HCT116 (cell line): ENCODE results near the gene RPS6KA2. TPM values are rescaled to one million over a fixed set of nuclear protein-coding genes. Genes with fewer than 3 reads are reported as not detected.

ENCODE experiments used
- ATAC-seq: fragments of 200-7000 bp; cut with Tn5 transposase; 2 replicates; pipeline ENCODE4 v1.9.1; 2020; ENCODE audit warnings: mild to moderate bottlenecking, moderate library complexity
- BruUV-seq: library from RNA; stranded (reverse); fragments of 400-500 nt; replicated peaks from 2 replicates; lab custom pipeline; 2021; lab: Mats Ljungman, UMichigan
- CTCF ChIA-PET: fragments of 300-600 bp; sonication (Branson Sonifier 250); formaldehyde crosslinking; loops from one replicate; lab custom pipeline; 2021; ENCODE audit warnings: antibody characterized with exemption; lab: Charles Lee
- POLR2A ChIA-PET: fragments of 300-600, 350-600 bp; sonication (Branson Sonifier 250); formaldehyde crosslinking; loops from one replicate; lab custom pipeline; 2021; ENCODE audit warnings: antibody characterized with exemption; lab: Charles Lee
- RAD21 ChIA-PET, 2 experiments: fragments of 300-600 bp; sonication (Branson Sonifier 250); formaldehyde crosslinking; loops; one replicate each; lab custom pipeline; 2023; ENCODE audit warnings: low total read pairs in 2 of 2; ENCODE audit not compliant: uncharacterized antibody in 2 of 2, unreplicated experiment in 2 of 2, low non-redundant PET in 1 of 2; lab: Charles Lee
- DNase-seq: peaks from one replicate; pipeline ENCODE4 v3.0.0-alpha.2; 2010; ENCODE audit warnings: low read depth, low spot score
- H2AFZ ChIP-seq: fragments of 200-600 bp; shearing (Covaris generic), sonication (generic); 2 replicates; pipeline ENCODE4 v1.6.1; 2017; ENCODE audit warnings: low read depth, mixed run types, mixed read lengths, antibody characterized with exemption, low read length; ENCODE audit not compliant: poor library complexity, severe bottlenecking
- H3K27ac ChIP-seq: 2 replicates; pipeline ENCODE4 v1.5.1; 2012; ENCODE audit warnings: low read depth, low read length
- H3K27me3 ChIP-seq: fragments of 200-600 bp; sonication (generic); 2 replicates; pipeline ENCODE4 v1.6.1; 2016; ENCODE audit warnings: mixed run types, low read length, mixed read lengths; ENCODE audit not compliant: insufficient read depth
- H3K36me3 ChIP-seq, 2 experiments: fragments of 200-500 bp in 1 of 2; fragments of 200-600 bp in 1 of 2; sonication (Bioruptor generic) in 1 of 2; sonication (generic) in 1 of 2; 2 replicates each; pipeline versions ENCODE4 v1.5.1 to v1.6.1; 2014 to 2016; ENCODE audit warnings: low read length in 2 of 2, inconsistent platforms in 1 of 2, mixed read lengths in 1 of 2, mixed run types in 1 of 2; ENCODE audit not compliant: insufficient read depth in 2 of 2, control insufficient read depth in 1 of 2
- H3K4me1 ChIP-seq, 2 experiments: fragments of 200-600 bp in 1 of 2; sonication (generic) in 1 of 2; 2 replicates each; pipeline versions ENCODE4 v1.5.1 to v1.6.1; 2012 to 2017; ENCODE audit warnings: low read length in 2 of 2, inconsistent platforms in 1 of 2, mild to moderate bottlenecking in 1 of 2, mixed read lengths in 1 of 2, mixed run types in 1 of 2, moderate library complexity in 1 of 2; ENCODE audit not compliant: insufficient read depth in 2 of 2, control insufficient read depth in 1 of 2
- H3K4me2 ChIP-seq: fragments of 200-600 bp; sonication (generic); 2 replicates; pipeline ENCODE4 v1.6.1; 2017; ENCODE audit warnings: mixed run types, low read length, mixed read lengths
- H3K4me3 ChIP-seq, 2 experiments: fragments of 200-600 bp in 1 of 2; sonication (generic) in 1 of 2; replicated peaks in 1 of 2; 2 replicates each; pipeline ENCODE4 v1.5.1; 2011 to 2016; ENCODE audit warnings: low read length in 2 of 2, control low read depth in 1 of 2, low read depth in 1 of 2, mild to moderate bottlenecking in 1 of 2, mixed read lengths in 1 of 2, mixed run types in 1 of 2
- H3K79me2 ChIP-seq: fragments of 200-600 bp; sonication (generic); 2 replicates; pipeline ENCODE4 v1.6.1; 2017; ENCODE audit warnings: mild to moderate bottlenecking, mixed run types, low read length, moderate library complexity, mixed read lengths; ENCODE audit not compliant: insufficient read depth
- H3K9ac ChIP-seq: fragments of 200-600 bp; sonication (generic); 2 replicates; pipeline ENCODE4 v1.6.1; 2016; ENCODE audit warnings: low read length, mixed read lengths
- H3K9me2 ChIP-seq: fragments of 200-600 bp; sonication (generic), shearing (Covaris generic); 2 replicates; pipeline ENCODE4 v1.6.1; 2017; ENCODE audit warnings: mixed run types, mild to moderate bottlenecking, moderate library complexity; ENCODE audit not compliant: insufficient read depth
- H3K9me3 ChIP-seq, 2 experiments: fragments of 200-500 bp in 1 of 2; fragments of 200-600 bp in 1 of 2; sonication (Bioruptor generic) in 1 of 2; sonication (generic) in 1 of 2; 2 replicates each; pipeline ENCODE4 v1.6.1; 2014 to 2017; ENCODE audit warnings: low read length in 2 of 2, mixed read lengths in 2 of 2, inconsistent platforms in 1 of 2, low read depth in 1 of 2, mild to moderate bottlenecking in 1 of 2, mixed run types in 1 of 2, moderate library complexity in 1 of 2; ENCODE audit not compliant: control insufficient read depth in 1 of 2, insufficient read depth in 1 of 2
- H4K20me1 ChIP-seq: fragments of 200-600 bp; sonication (generic), shearing (Covaris generic); 2 replicates; pipeline ENCODE4 v1.6.1; 2017; ENCODE audit warnings: mixed run types, mild to moderate bottlenecking, moderate library complexity; ENCODE audit not compliant: insufficient read depth
- CEBPB ChIP-seq: IDR thresholded peaks from 2 replicates; pipeline ENCODE4 v1.6.1; 2012; ENCODE audit warnings: low read depth
- EGR1 ChIP-seq: IDR thresholded peaks from 2 replicates; pipeline ENCODE4 v1.6.1; 2012; ENCODE audit warnings: low read depth
- ELF1 ChIP-seq: IDR thresholded peaks from 2 replicates; pipeline ENCODE4 v1.6.1; 2012; ENCODE audit warnings: low read depth, borderline replicate concordance
- FOSL1 ChIP-seq: IDR thresholded peaks from 2 replicates; pipeline ENCODE4 v1.6.1; 2012; ENCODE audit warnings: low read depth
- JUND ChIP-seq: IDR thresholded peaks from 2 replicates; pipeline ENCODE4 v1.6.1; 2012
- MAX ChIP-seq: IDR thresholded peaks from 2 replicates; pipeline ENCODE4 v1.6.1; 2012
- RAD21 ChIP-seq: IDR thresholded peaks from 2 replicates; pipeline ENCODE4 v1.6.1; 2012; ENCODE audit warnings: low read depth, mild to moderate bottlenecking
- TCF7L2 ChIP-seq: IDR thresholded peaks from 2 replicates; pipeline ENCODE4 v1.7.0; 2011; ENCODE audit warnings: borderline replicate concordance, inconsistent platforms; ENCODE audit not compliant: insufficient read depth, insufficient read length; ENCODE audit errors: extremely low read depth
- YY1 ChIP-seq: IDR thresholded peaks from 2 replicates; pipeline ENCODE4 v1.6.1; 2011; ENCODE audit warnings: low read length, low read depth, moderate library complexity, mild to moderate bottlenecking; ENCODE audit not compliant: insufficient replicate concordance; ENCODE audit errors: extremely low read depth
- ZNF274 ChIP-seq: fragments of 200-500 bp; sonication (Bioruptor generic); IDR thresholded peaks from 2 replicates; pipeline ENCODE4 v1.6.1; 2014; ENCODE audit warnings: mild to moderate bottlenecking, low read depth, low read length, inconsistent platforms
- intact Hi-C: fragments of 100-400 bp; cut with micrococcal nuclease; formaldehyde crosslinking; loops from 2 replicates; pipeline ENCODE4 v1.10.0; 2022
- total RNA-seq: library from RNA; stranded (reverse); gene quantifications from one replicate; pipeline ENCODE4 v1.2.1, GENCODE V29; 2021; ENCODE audit not compliant: unreplicated experiment
- TF ChIP-seq, protein P1 (sequence below): IDR thresholded peaks from 2 replicates; pipeline ENCODE4 v1.6.1; 2011; ENCODE audit warnings: mild to moderate bottlenecking, low read length, moderate library complexity; ENCODE audit not compliant: insufficient replicate concordance; ENCODE audit errors: extremely low read depth
- TF ChIP-seq, protein P2 (sequence below), 3 experiments: fragments of 200-600 bp in 1 of 3; sonication (generic) in 1 of 3; IDR thresholded peaks in 2 of 3; conservative IDR thresholded peaks in 1 of 3; 2 replicates each; pipeline ENCODE4 v1.5.1; 2012 to 2017; ENCODE audit warnings: low read depth in 2 of 3, low read length in 2 of 3, antibody characterized with exemption in 1 of 3, borderline replicate concordance in 1 of 3, control low read depth in 1 of 3, mild to moderate bottlenecking in 1 of 3, mixed read lengths in 1 of 3, mixed run types in 1 of 3, moderate library complexity in 1 of 3; ENCODE audit not compliant: insufficient read depth in 1 of 3
- TF ChIP-seq, protein P3 (sequence below): IDR thresholded peaks from 2 replicates; pipeline ENCODE4 v1.6.1; 2012; ENCODE audit warnings: low read depth
- TF ChIP-seq, protein P4 (sequence below): IDR thresholded peaks from 2 replicates; pipeline ENCODE4 v1.6.1; 2012

Gene RPS6KA2
- total RNA-seq, 1 experiment from 2014 or later, result 8.5 TPM

DNA sequence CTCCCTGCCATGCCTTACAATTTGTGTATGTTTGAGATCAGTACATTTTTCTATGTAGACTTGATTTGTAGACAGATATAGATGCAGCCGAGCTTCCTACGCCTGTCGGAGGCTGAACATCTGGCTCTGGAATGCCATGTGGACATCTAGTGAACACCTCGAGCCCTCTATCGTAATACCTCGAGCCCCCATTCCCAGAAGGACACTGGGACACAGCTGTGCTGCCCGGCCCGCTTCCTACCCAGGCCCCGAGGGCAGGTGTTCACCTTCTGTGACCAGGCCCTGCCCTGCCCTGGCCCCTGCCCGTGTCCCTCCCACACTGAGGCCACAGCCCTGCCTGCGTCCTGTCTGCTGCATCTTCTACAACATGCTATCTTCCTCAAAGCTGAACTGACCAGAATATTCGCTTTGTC lies 12.9 kb downstream of the RPS6KA2 start:
- Histone ChIP-seq H3K36me3 (no peaks in the 10 kb centered on the region), H3K4me2 (no peak overlapping the region), H3K9ac (no peak overlapping the region), H3K4me1 (peaks cover 0 to 6% of the 10 kb centered on the region in 2 experiments; a peak in 1 of 4 replicates), H3K79me2 (no peaks in the 10 kb centered on the region), H3K9me2 (no peaks in the 10 kb centered on the region), H3K27me3 (no peaks in the 10 kb centered on the region), H4K20me1 (no peaks in the 10 kb centered on the region), H3K4me3 (no peak overlapping the region), H3K27ac (no peak overlapping the region), H2AFZ (no peak overlapping the region), H3K9me3 (no peaks in the 10 kb centered on the region)
- DNase-seq (no peak), ATAC-seq (no peak)
- BruUV-seq, result no TSS peak
- ChIA-PET CTCF (no interaction called here), RAD21 (no interaction called here), POLR2A (no interaction called here)
- TF ChIP-seq, protein P1, sequence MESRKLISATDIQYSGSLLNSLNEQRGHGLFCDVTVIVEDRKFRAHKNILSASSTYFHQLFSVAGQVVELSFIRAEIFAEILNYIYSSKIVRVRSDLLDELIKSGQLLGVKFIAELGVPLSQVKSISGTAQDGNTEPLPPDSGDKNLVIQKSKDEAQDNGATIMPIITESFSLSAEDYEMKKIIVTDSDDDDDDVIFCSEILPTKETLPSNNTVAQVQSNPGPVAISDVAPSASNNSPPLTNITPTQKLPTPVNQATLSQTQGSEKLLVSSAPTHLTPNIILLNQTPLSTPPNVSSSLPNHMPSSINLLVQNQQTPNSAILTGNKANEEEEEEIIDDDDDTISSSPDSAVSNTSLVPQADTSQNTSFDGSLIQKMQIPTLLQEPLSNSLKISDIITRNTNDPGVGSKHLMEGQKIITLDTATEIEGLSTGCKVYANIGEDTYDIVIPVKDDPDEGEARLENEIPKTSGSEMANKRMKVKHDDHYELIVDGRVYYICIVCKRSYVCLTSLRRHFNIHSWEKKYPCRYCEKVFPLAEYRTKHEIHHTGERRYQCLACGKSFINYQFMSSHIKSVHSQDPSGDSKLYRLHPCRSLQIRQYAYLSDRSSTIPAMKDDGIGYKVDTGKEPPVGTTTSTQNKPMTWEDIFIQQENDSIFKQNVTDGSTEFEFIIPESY, result no peak
- TF ChIP-seq MAX (no peak), ZNF274 (no peak), FOSL1 (no peak), JUND (no peak), RAD21 (no peak), YY1 (no peak), TCF7L2 (no peak), ELF1 (no peak), CEBPB (no peak), EGR1 (no peak)
- TF ChIP-seq, protein P2, sequence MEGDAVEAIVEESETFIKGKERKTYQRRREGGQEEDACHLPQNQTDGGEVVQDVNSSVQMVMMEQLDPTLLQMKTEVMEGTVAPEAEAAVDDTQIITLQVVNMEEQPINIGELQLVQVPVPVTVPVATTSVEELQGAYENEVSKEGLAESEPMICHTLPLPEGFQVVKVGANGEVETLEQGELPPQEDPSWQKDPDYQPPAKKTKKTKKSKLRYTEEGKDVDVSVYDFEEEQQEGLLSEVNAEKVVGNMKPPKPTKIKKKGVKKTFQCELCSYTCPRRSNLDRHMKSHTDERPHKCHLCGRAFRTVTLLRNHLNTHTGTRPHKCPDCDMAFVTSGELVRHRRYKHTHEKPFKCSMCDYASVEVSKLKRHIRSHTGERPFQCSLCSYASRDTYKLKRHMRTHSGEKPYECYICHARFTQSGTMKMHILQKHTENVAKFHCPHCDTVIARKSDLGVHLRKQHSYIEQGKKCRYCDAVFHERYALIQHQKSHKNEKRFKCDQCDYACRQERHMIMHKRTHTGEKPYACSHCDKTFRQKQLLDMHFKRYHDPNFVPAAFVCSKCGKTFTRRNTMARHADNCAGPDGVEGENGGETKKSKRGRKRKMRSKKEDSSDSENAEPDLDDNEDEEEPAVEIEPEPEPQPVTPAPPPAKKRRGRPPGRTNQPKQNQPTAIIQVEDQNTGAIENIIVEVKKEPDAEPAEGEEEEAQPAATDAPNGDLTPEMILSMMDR (IDR thresholded peaks at IDR 0.05 in 2 of 3, conservative IDR thresholded peaks at IDR 0.05 in 1 of 3; ENCODE audit: borderline replicate concordance in 1 of 3, insufficient read depth in 1 of 3, low read depth in 2 of 3, low read length in 2 of 3), result no peak
- TF ChIP-seq, protein P3, sequence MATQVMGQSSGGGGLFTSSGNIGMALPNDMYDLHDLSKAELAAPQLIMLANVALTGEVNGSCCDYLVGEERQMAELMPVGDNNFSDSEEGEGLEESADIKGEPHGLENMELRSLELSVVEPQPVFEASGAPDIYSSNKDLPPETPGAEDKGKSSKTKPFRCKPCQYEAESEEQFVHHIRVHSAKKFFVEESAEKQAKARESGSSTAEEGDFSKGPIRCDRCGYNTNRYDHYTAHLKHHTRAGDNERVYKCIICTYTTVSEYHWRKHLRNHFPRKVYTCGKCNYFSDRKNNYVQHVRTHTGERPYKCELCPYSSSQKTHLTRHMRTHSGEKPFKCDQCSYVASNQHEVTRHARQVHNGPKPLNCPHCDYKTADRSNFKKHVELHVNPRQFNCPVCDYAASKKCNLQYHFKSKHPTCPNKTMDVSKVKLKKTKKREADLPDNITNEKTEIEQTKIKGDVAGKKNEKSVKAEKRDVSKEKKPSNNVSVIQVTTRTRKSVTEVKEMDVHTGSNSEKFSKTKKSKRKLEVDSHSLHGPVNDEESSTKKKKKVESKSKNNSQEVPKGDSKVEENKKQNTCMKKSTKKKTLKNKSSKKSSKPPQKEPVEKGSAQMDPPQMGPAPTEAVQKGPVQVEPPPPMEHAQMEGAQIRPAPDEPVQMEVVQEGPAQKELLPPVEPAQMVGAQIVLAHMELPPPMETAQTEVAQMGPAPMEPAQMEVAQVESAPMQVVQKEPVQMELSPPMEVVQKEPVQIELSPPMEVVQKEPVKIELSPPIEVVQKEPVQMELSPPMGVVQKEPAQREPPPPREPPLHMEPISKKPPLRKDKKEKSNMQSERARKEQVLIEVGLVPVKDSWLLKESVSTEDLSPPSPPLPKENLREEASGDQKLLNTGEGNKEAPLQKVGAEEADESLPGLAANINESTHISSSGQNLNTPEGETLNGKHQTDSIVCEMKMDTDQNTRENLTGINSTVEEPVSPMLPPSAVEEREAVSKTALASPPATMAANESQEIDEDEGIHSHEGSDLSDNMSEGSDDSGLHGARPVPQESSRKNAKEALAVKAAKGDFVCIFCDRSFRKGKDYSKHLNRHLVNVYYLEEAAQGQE, result no peak
- TF ChIP-seq, protein P4, sequence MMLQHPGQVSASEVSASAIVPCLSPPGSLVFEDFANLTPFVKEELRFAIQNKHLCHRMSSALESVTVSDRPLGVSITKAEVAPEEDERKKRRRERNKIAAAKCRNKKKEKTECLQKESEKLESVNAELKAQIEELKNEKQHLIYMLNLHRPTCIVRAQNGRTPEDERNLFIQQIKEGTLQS, result no peak
- intact Hi-C loops, result no loop called here
